HEK293T (cell line): ENCODE results near the gene CA12.

Experiments used
- ARNT ChIP-seq: fragments of 450-650 bp; IDR thresholded peaks from 2 replicates; pipeline ENCODE4 v1.6.1; 2017; ENCODE audit warnings: mild to moderate bottlenecking
- BHLHE40 ChIP-seq: fragments of 450-650 bp; IDR thresholded peaks from 2 replicates; pipeline ENCODE4 v1.6.1; 2016; ENCODE audit warnings: mild to moderate bottlenecking, moderate library complexity, borderline replicate concordance
- CTBP1 ChIP-seq: fragments of 450-650 bp; IDR thresholded peaks from 2 replicates; pipeline ENCODE4 v1.6.1; 2016; ENCODE audit warnings: borderline replicate concordance
- FOXK2 ChIP-seq: fragments of 450-650 bp; IDR thresholded peaks from 2 replicates; pipeline ENCODE4 v1.6.1; 2016; ENCODE audit warnings: mild to moderate bottlenecking
- FOXM1 ChIP-seq: fragments of 450-650 bp; IDR thresholded peaks from 2 replicates; pipeline ENCODE4 v1.6.1; 2017; ENCODE audit warnings: mild to moderate bottlenecking, borderline replicate concordance
- LEF1 ChIP-seq: fragments of 450-650 bp; IDR thresholded peaks from 2 replicates; pipeline ENCODE4 v1.6.1; 2017; ENCODE audit warnings: mild to moderate bottlenecking, borderline replicate concordance
- NFRKB ChIP-seq: fragments of 450-650 bp; IDR thresholded peaks from 2 replicates; pipeline ENCODE4 v1.6.1; 2016; ENCODE audit warnings: mild to moderate bottlenecking, moderate library complexity
- PKNOX1 ChIP-seq: fragments of 450-650 bp; IDR thresholded peaks from 2 replicates; pipeline ENCODE4 v1.6.1; 2016
- SP1 ChIP-seq: fragments of 450-650 bp; IDR thresholded peaks from 2 replicates; pipeline ENCODE4 v1.6.1; 2017
- TARDBP ChIP-seq: fragments of 450-650 bp; IDR thresholded peaks from 2 replicates; pipeline ENCODE4 v1.6.1; 2016
- ZNF384 ChIP-seq: fragments of 450-650 bp; IDR thresholded peaks from 2 replicates; pipeline ENCODE4 v1.6.1; 2016

- no peak for TF ChIP-seq TARDBP
- TF ChIP-seq LEF1 = no peak
- no peak for TF ChIP-seq FOXM1
- TF ChIP-seq PKNOX1 = no peak
- no peak for TF ChIP-seq FOXK2
- TF ChIP-seq ARNT = no peak
- no peak for TF ChIP-seq NFRKB
- no peak for TF ChIP-seq ZNF384
- no peak for TF ChIP-seq BHLHE40
- TF ChIP-seq CTBP1 = no peak
- TF ChIP-seq SP1 = no peak
These were observed 39.7 kb downstream of the CA12 start for GRCh38 chr15:63341898-63342297.
